ENCODE data around the gene CPXM2. TPM values are rescaled to one million over a fixed set of nuclear protein-coding genes. Genes with fewer than 3 reads are reported as not detected.

CPXM2 gene
- total and polyA plus RNA-seq, 10 of the 15 experiments (the other 5 are each of a cell fraction or from before 2014, with no cell fraction given), result 0.08 to 1.1 (median 0.58) TPM

DNA sequence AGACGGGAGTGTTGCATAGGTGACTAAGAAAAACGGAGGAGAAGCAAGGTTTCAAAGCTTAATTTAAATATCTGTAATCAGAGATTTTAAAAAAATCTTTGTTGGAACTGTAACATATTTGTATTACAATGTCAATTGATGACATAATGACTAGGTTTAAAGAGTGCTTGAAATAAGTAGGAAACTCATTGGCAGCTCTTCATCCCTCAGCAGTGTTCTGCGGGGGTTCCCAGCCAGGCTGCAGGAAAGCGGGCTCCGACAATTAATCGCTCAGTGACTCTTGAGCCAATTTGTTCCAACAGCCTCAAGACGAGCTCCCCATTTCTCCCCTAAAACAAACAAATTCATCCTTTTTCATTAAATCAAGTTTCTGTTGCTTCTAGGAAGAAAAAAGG is 22.6 kb downstream of the CPXM2 start:
- Histone ChIP-seq H3K9me3 (replicated peaks; ENCODE audit: control insufficient read depth, insufficient read depth, low read length) (no peaks in the 10 kb centered on the region), H3K79me2 (ENCODE audit: control insufficient read depth, insufficient read depth, low read length) (no peaks in the 10 kb centered on the region), H3K4me3 (no peak overlapping the region), H3K27me3 (replicated peaks in 1 of 2; ENCODE audit: control insufficient read depth in 2 of 2, insufficient read depth in 2 of 2, low read length in 1 of 2) (peaks cover 2% of the 10 kb centered on the region in 2 experiments; a peak in 3 of 4 replicates), H3K9ac (ENCODE audit: control insufficient read depth, insufficient read depth, low read length) (no peak overlapping the region), H4K20me1 (ENCODE audit: control insufficient read depth, insufficient read depth) (no peaks in the 10 kb centered on the region), H2AFZ (ENCODE audit: control insufficient read depth, low read depth, low read length) (no peak overlapping the region), H3K36me3 (ENCODE audit: control insufficient read depth in 2 of 2, insufficient read depth in 2 of 2, low read length in 1 of 2) (no peaks in the 10 kb centered on the region), H3K4me2 (ENCODE audit: control insufficient read depth, insufficient read depth) (no peak overlapping the region), H3K27ac (ENCODE audit: control insufficient read depth, insufficient read depth) (no peak overlapping the region), H3K4me1 (ENCODE audit: control insufficient read depth, insufficient read depth, low read length) (no peaks in the 10 kb centered on the region)
- POLR2A ChIA-PET, result no interaction called here
- in situ Hi-C loops (cut with MboI) (no loop called here), intact Hi-C loops (cut with micrococcal nuclease; ENCODE audit: unreplicated experiment) (no loop called here)
- DNase-seq (ENCODE audit: low read depth, low spot score) (no peak), ATAC-seq (no peak), FAIRE-seq (no peak)
- WGBS (ENCODE audit: insufficient coverage, insufficient replicate concordance, low lambda C conversion rate, missing lambda C conversion rate), result 48% methylated on average over 7 of the region's 7 CpGs
- TF ChIP-seq, protein P1, sequence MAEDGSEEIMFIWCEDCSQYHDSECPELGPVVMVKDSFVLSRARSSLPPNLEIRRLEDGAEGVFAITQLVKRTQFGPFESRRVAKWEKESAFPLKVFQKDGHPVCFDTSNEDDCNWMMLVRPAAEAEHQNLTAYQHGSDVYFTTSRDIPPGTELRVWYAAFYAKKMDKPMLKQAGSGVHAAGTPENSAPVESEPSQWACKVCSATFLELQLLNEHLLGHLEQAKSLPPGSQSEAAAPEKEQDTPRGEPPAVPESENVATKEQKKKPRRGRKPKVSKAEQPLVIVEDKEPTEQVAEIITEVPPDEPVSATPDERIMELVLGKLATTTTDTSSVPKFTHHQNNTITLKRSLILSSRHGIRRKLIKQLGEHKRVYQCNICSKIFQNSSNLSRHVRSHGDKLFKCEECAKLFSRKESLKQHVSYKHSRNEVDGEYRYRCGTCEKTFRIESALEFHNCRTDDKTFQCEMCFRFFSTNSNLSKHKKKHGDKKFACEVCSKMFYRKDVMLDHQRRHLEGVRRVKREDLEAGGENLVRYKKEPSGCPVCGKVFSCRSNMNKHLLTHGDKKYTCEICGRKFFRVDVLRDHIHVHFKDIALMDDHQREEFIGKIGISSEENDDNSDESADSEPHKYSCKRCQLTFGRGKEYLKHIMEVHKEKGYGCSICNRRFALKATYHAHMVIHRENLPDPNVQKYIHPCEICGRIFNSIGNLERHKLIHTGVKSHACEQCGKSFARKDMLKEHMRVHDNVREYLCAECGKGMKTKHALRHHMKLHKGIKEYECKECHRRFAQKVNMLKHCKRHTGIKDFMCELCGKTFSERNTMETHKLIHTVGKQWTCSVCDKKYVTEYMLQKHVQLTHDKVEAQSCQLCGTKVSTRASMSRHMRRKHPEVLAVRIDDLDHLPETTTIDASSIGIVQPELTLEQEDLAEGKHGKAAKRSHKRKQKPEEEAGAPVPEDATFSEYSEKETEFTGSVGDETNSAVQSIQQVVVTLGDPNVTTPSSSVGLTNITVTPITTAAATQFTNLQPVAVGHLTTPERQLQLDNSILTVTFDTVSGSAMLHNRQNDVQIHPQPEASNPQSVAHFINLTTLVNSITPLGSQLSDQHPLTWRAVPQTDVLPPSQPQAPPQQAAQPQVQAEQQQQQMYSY (CRISPR knock-in tag; IDR thresholded peaks at IDR 0.05), result no peak
- TF ChIP-seq SREBF1 (IDR thresholded peaks at IDR 0.05; ENCODE audit: low read length), result no peak
- TF ChIP-seq RCOR1 (conservative IDR thresholded peaks at IDR 0.05; ENCODE audit: low read depth, low read length), result no peak
- TF ChIP-seq, protein P2, sequence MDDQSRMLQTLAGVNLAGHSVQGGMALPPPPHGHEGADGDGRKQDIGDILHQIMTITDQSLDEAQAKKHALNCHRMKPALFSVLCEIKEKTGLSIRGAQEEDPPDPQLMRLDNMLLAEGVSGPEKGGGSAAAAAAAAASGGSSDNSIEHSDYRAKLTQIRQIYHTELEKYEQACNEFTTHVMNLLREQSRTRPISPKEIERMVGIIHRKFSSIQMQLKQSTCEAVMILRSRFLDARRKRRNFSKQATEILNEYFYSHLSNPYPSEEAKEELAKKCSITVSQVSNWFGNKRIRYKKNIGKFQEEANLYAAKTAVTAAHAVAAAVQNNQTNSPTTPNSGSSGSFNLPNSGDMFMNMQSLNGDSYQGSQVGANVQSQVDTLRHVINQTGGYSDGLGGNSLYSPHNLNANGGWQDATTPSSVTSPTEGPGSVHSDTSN (IDR thresholded peaks at IDR 0.05; ENCODE audit: insufficient replicate concordance, low read depth, low read length), result no peak
- CTCF ChIA-PET, result interaction anchor here (0.8 to 1.4 kb wide), 3 partner anchors 11 to 181 kb away, joined by 3 to 6 read pairs (median 4); no protein-coding TSS in a partner anchor
- BruUV-seq (replicated peaks), result no TSS peak
- RAD21 ChIA-PET (ENCODE audit: unreplicated experiment), result no interaction called here
- SMC1A ChIA-PET (ENCODE audit: uncharacterized antibody, unreplicated experiment), result interaction anchor here (1.0 to 1.3 kb wide), 2 partner anchors 33 to 201 kb away, joined by 3 to 4 read pairs; no protein-coding TSS in a partner anchor
